Adrenal gland (tissue), 5 donors: ENCODE data around the gene ELOVL7.

ENCODE experiments used
- CTCF ChIP-seq, 6 experiments: fragments of 450-650 bp in 4 of 6; fragments of 200-600 bp in 2 of 6; sonication (generic) in 1 of 6; IDR thresholded peaks; 1 replicate in 5 of 6; 2 replicates in 1 of 6; pipeline versions ENCODE4 v1.5.1 to v1.8.0; 2016 to 2021; ENCODE audit warnings: antibody characterized with exemption in 6 of 6, mild to moderate bottlenecking in 2 of 6, moderate library complexity in 1 of 6
- POLR2A ChIP-seq, 2 donors: fragments of 450-650 bp; IDR thresholded peaks; one replicate each; pipeline ENCODE4 v1.6.1; 2017; ENCODE audit warnings: antibody characterized with exemption in 2 of 2, mild to moderate bottlenecking in 2 of 2, moderate library complexity in 1 of 2
- donor health status: DM: no; HTN: no; CAD: no.

GRCh38 chr5:60792438-60792837, 51.6 kb downstream of the ELOVL7 start:
- no peak for TF ChIP-seq POLR2A (IDR thresholded peaks at IDR 0.05)
- TF ChIP-seq CTCF (IDR thresholded peaks at IDR 0.05): no peak
